Liver (tissue), 3 donors: ENCODE data around the gene SNCAIP.

ENCODE experiments used
- YY1 ChIP-seq: IDR thresholded peaks from 2 replicates; pipeline ENCODE4 v1.6.1; 2016; ENCODE audit warnings: antibody characterized with exemption, mild to moderate bottlenecking
- TF ChIP-seq, protein P1 (sequence below): fragments of 150-350 bp; IDR thresholded peaks from 2 replicates; pipeline ENCODE4 v1.5.1; 2017; ENCODE audit warnings: improper control_type of control experiment, low read depth, low read length; ENCODE audit not compliant: missing input control
- TF ChIP-seq, protein P2 (sequence below): IDR thresholded peaks from 2 replicates; pipeline ENCODE4 v1.6.1; 2016; ENCODE audit warnings: antibody characterized with exemption, mild to moderate bottlenecking
- TF ChIP-seq, protein P3 (sequence below): IDR thresholded peaks from 2 replicates; pipeline ENCODE4 v1.6.1; 2016; ENCODE audit warnings: antibody characterized with exemption
- donor health status: healthy.
- donor health status: healthy.

GRCh38 chr5:122319897-122320296, 7.9 kb downstream of the SNCAIP start:
- TF ChIP-seq, protein P1, sequence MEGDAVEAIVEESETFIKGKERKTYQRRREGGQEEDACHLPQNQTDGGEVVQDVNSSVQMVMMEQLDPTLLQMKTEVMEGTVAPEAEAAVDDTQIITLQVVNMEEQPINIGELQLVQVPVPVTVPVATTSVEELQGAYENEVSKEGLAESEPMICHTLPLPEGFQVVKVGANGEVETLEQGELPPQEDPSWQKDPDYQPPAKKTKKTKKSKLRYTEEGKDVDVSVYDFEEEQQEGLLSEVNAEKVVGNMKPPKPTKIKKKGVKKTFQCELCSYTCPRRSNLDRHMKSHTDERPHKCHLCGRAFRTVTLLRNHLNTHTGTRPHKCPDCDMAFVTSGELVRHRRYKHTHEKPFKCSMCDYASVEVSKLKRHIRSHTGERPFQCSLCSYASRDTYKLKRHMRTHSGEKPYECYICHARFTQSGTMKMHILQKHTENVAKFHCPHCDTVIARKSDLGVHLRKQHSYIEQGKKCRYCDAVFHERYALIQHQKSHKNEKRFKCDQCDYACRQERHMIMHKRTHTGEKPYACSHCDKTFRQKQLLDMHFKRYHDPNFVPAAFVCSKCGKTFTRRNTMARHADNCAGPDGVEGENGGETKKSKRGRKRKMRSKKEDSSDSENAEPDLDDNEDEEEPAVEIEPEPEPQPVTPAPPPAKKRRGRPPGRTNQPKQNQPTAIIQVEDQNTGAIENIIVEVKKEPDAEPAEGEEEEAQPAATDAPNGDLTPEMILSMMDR: no peak
- TF ChIP-seq, protein P2, sequence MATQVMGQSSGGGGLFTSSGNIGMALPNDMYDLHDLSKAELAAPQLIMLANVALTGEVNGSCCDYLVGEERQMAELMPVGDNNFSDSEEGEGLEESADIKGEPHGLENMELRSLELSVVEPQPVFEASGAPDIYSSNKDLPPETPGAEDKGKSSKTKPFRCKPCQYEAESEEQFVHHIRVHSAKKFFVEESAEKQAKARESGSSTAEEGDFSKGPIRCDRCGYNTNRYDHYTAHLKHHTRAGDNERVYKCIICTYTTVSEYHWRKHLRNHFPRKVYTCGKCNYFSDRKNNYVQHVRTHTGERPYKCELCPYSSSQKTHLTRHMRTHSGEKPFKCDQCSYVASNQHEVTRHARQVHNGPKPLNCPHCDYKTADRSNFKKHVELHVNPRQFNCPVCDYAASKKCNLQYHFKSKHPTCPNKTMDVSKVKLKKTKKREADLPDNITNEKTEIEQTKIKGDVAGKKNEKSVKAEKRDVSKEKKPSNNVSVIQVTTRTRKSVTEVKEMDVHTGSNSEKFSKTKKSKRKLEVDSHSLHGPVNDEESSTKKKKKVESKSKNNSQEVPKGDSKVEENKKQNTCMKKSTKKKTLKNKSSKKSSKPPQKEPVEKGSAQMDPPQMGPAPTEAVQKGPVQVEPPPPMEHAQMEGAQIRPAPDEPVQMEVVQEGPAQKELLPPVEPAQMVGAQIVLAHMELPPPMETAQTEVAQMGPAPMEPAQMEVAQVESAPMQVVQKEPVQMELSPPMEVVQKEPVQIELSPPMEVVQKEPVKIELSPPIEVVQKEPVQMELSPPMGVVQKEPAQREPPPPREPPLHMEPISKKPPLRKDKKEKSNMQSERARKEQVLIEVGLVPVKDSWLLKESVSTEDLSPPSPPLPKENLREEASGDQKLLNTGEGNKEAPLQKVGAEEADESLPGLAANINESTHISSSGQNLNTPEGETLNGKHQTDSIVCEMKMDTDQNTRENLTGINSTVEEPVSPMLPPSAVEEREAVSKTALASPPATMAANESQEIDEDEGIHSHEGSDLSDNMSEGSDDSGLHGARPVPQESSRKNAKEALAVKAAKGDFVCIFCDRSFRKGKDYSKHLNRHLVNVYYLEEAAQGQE: no peak
- TF ChIP-seq YY1: no peak
- TF ChIP-seq, protein P3, sequence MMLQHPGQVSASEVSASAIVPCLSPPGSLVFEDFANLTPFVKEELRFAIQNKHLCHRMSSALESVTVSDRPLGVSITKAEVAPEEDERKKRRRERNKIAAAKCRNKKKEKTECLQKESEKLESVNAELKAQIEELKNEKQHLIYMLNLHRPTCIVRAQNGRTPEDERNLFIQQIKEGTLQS: no peak
